PC-3 (cell line): ENCODE data around the gene WDFY4.

Source experiments
- CTCF ChIP-seq: fragments of 300-600 bp; sonication (generic); conservative IDR thresholded peaks from 2 replicates; pipeline ENCODE4 v1.5.1; 2017; ENCODE audit warnings: antibody characterized with exemption, low read depth, mild to moderate bottlenecking, low read length
- EZH2 ChIP-seq: fragments of 300-600 bp; sonication (generic); IDR thresholded peaks from one replicate; pipeline ENCODE4 v1.6.1; 2017; ENCODE audit warnings: antibody characterized with exemption, mild to moderate bottlenecking, low read length; ENCODE audit not compliant: unreplicated experiment
- EZH2phosphoT487 ChIP-seq: fragments of 300-600 bp; sonication (generic); IDR thresholded peaks from 2 replicates; pipeline ENCODE4 v1.6.1; 2018; ENCODE audit warnings: mild to moderate bottlenecking, antibody characterized with exemption, low read length, borderline replicate concordance

GRCh38 chr10:48727866-48728265 lies 43.2 kb downstream of the WDFY4 start:
- TF ChIP-seq CTCF: no peak
- no peak for TF ChIP-seq EZH2
- no peak for TF ChIP-seq EZH2phosphoT487
